Activated naive CD8-positive, alpha-beta T cell treated with anti-CD3 and anti-CD28 coated beads, Interleukin-2, amount 50 U/mL, for 24 hours (primary cell): ENCODE data around the gene DOK4.
"Not testable (repeated sequence)": the region's sequence is repeated elsewhere in the genome, so short reads cannot be mapped to it uniquely, and the experiment has no call there.

Experiments used
- ATAC-seq: fragments of 150-1000 bp; cut with Tn5 transposase; one replicate; pipeline ENCODE4 v1.10.0; 2021
- DNase-seq: peaks from one replicate; pipeline ENCODE4 v3.0.0; 2021
- H3K27ac Mint-ChIP-seq: one replicate; pipeline ENCODE4 v1.8.0; 2021; ENCODE audit warnings: mild to moderate bottlenecking, mixed read lengths
- H3K27me3 Mint-ChIP-seq: one replicate; pipeline ENCODE4 v1.8.0; 2021; ENCODE audit warnings: mixed read lengths
- H3K36me3 Mint-ChIP-seq: one replicate; pipeline ENCODE4 v1.8.0; 2021; ENCODE audit warnings: low read depth, mixed read lengths
- H3K4me1 Mint-ChIP-seq: one replicate; pipeline ENCODE4 v1.8.0; 2021; ENCODE audit warnings: mixed read lengths
- H3K4me3 Mint-ChIP-seq: one replicate; pipeline ENCODE4 v1.8.0; 2021; ENCODE audit warnings: mild to moderate bottlenecking, moderate library complexity, mixed read lengths
- H3K9me3 Mint-ChIP-seq: one replicate; pipeline ENCODE4 v1.8.0; 2021; ENCODE audit warnings: mixed read lengths

Gene DOK4

GRCh38 chr16:57439947-57440346 lies 46.3 kb downstream of the DOK4 start:
- DNase-seq, H3K4me3 Mint-ChIP-seq, H3K27me3 Mint-ChIP-seq, ATAC-seq, H3K27ac Mint-ChIP-seq: not testable (repeated sequence)
- peaks cover 59% of the 10 kb centered on the region for H3K36me3 Mint-ChIP-seq
- H3K9me3 Mint-ChIP-seq, result peaks cover 15% of the 10 kb centered on the region
- peaks cover 19% of the 10 kb centered on the region for H3K4me1 Mint-ChIP-seq

GRCh38 chr16:57435838-57436237 lies 50.5 kb downstream of the DOK4 start:
- no peaks in the 10 kb centered on the region for H3K27me3 Mint-ChIP-seq
- H3K4me3 Mint-ChIP-seq, result no peak overlapping the region
- peaks cover 8% of the 10 kb centered on the region for H3K9me3 Mint-ChIP-seq
- H3K27ac Mint-ChIP-seq, result no peak overlapping the region
- no peak for ATAC-seq
- peaks cover 65% of the 10 kb centered on the region for H3K36me3 Mint-ChIP-seq
- peaks cover 25% of the 10 kb centered on the region for H3K4me1 Mint-ChIP-seq
- DNase-seq, result no peak

GRCh38 chr16:57434003-57434402 lies 52.3 kb downstream of the DOK4 start:
- Mint-ChIP-seq H3K9me3 (no peaks in the 10 kb centered on the region), H3K36me3 (peaks cover 58% of the 10 kb centered on the region), H3K27me3 (no peaks in the 10 kb centered on the region), H3K4me3 (no peak overlapping the region), H3K27ac (no peak overlapping the region), H3K4me1 (peaks cover 25% of the 10 kb centered on the region)
- DNase-seq, result no peak
- no peak for ATAC-seq

- peaks cover 25% of the 10 kb centered on the region for H3K4me1 Mint-ChIP-seq
- no peaks in the 10 kb centered on the region for H3K27me3 Mint-ChIP-seq
- H3K9me3 Mint-ChIP-seq, result no peaks in the 10 kb centered on the region
- peaks cover 57% of the 10 kb centered on the region for H3K36me3 Mint-ChIP-seq
- ATAC-seq (no peak), DNase-seq (no peak)
- no peak overlapping the region for H3K27ac Mint-ChIP-seq
- no peak overlapping the region for H3K4me3 Mint-ChIP-seq
Observed at GRCh38 chr16:57432989-57433388, 53.3 kb downstream of the DOK4 start.

- H3K4me1 Mint-ChIP-seq, result peaks cover 25% of the 10 kb centered on the region
- no peak for ATAC-seq
- no peak for DNase-seq
- no peaks in the 10 kb centered on the region for H3K27me3 Mint-ChIP-seq
- H3K9me3 Mint-ChIP-seq, result no peaks in the 10 kb centered on the region
- no peak overlapping the region for H3K4me3 Mint-ChIP-seq
- H3K36me3 Mint-ChIP-seq, result peaks cover 62% of the 10 kb centered on the region
- no peak overlapping the region for H3K27ac Mint-ChIP-seq
Observed at GRCh38 chr16:57432505-57432904, 53.8 kb downstream of the DOK4 start.

- Mint-ChIP-seq H3K27ac (no peak overlapping the region), H3K4me1 (peaks cover 25% of the 10 kb centered on the region), H3K36me3 (peaks cover 64% of the 10 kb centered on the region), H3K9me3 (no peaks in the 10 kb centered on the region), H3K4me3 (no peak overlapping the region), H3K27me3 (no peaks in the 10 kb centered on the region)
- DNase-seq (no peak), ATAC-seq (no peak)
Observed at GRCh38 chr16:57430955-57431354, 55.3 kb downstream of the DOK4 start.

GRCh38 chr16:57427824-57428223 lies 58.5 kb downstream of the DOK4 start:
- ATAC-seq (no peak), DNase-seq (no peak)
- H3K4me3 Mint-ChIP-seq, result no peak overlapping the region
- H3K27me3 Mint-ChIP-seq, result no peaks in the 10 kb centered on the region
- no peak overlapping the region for H3K27ac Mint-ChIP-seq
- H3K4me1 Mint-ChIP-seq, result peaks cover 2% of the 10 kb centered on the region
- H3K9me3 Mint-ChIP-seq, result no peaks in the 10 kb centered on the region
- peaks cover 43% of the 10 kb centered on the region for H3K36me3 Mint-ChIP-seq

- Mint-ChIP-seq H3K4me1 (no peaks in the 10 kb centered on the region), H3K9me3 (no peaks in the 10 kb centered on the region), H3K27me3 (no peaks in the 10 kb centered on the region), H3K27ac (no peak overlapping the region), H3K36me3 (peaks cover 38% of the 10 kb centered on the region), H3K4me3 (no peak overlapping the region)
- DNase-seq, result no peak
- ATAC-seq, result no peak
Observed at GRCh38 chr16:57427307-57427706, 59.0 kb downstream of the DOK4 start.

GRCh38 chr16:57426356-57426755 lies 59.9 kb downstream of the DOK4 start:
- H3K4me3 Mint-ChIP-seq, result no peak overlapping the region
- no peak for DNase-seq
- no peaks in the 10 kb centered on the region for H3K9me3 Mint-ChIP-seq
- no peaks in the 10 kb centered on the region for H3K4me1 Mint-ChIP-seq
- H3K27me3 Mint-ChIP-seq, result no peaks in the 10 kb centered on the region
- H3K27ac Mint-ChIP-seq, result no peak overlapping the region
- peaks cover 35% of the 10 kb centered on the region for H3K36me3 Mint-ChIP-seq
- no peak for ATAC-seq

- no peak for ATAC-seq
- no peaks in the 10 kb centered on the region for H3K27me3 Mint-ChIP-seq
- H3K4me3 Mint-ChIP-seq, result no peak overlapping the region
- DNase-seq, result no peak
- no peaks in the 10 kb centered on the region for H3K9me3 Mint-ChIP-seq
- no peak overlapping the region for H3K27ac Mint-ChIP-seq
- peaks cover 21% of the 10 kb centered on the region for H3K36me3 Mint-ChIP-seq
- H3K4me1 Mint-ChIP-seq, result peaks cover 1% of the 10 kb centered on the region
Observed at GRCh38 chr16:57424583-57424982, 61.7 kb downstream of the DOK4 start.

- Mint-ChIP-seq H3K27ac (no peak overlapping the region), H3K36me3 (peaks cover 11% of the 10 kb centered on the region), H3K9me3 (no peaks in the 10 kb centered on the region), H3K27me3 (no peaks in the 10 kb centered on the region), H3K4me3 (no peak overlapping the region), H3K4me1 (peaks cover 12% of the 10 kb centered on the region)
- ATAC-seq (no peak), DNase-seq (no peak)
Observed at GRCh38 chr16:57423152-57423551, 63.1 kb downstream of the DOK4 start.

- ATAC-seq (no peak), DNase-seq (no peak)
- peak overlapping the region; percentile 44 for H3K27ac Mint-ChIP-seq
- peaks cover 4% of the 10 kb centered on the region for H3K36me3 Mint-ChIP-seq
- H3K27me3 Mint-ChIP-seq, result no peaks in the 10 kb centered on the region
- no peaks in the 10 kb centered on the region for H3K9me3 Mint-ChIP-seq
- H3K4me3 Mint-ChIP-seq, result no peak overlapping the region
- H3K4me1 Mint-ChIP-seq, result peaks cover 16% of the 10 kb centered on the region
Observed at GRCh38 chr16:57422026-57422944, 64.0 kb downstream of the DOK4 start.
